Esophagus squamous epithelium (tissue), 4 donors: Measurements from ENCODE around the gene KANSL1L.

Experiments used
- CTCF ChIP-seq, 6 experiments: fragments of 450-650 bp in 4 of 6; fragments of 200-600 bp in 2 of 6; sonication (generic) in 2 of 6; IDR thresholded peaks; one replicate each; pipeline ENCODE4 v1.5.1; 2016 to 2019; ENCODE audit warnings: antibody characterized with exemption in 6 of 6, mild to moderate bottlenecking in 4 of 6, moderate library complexity in 4 of 6
- POLR2A ChIP-seq, 4 donors: fragments of 450-650 bp; IDR thresholded peaks; one replicate each; pipeline ENCODE4 v1.6.1; 2017; ENCODE audit warnings: antibody characterized with exemption in 4 of 4, mild to moderate bottlenecking in 4 of 4, moderate library complexity in 3 of 4

DNA sequence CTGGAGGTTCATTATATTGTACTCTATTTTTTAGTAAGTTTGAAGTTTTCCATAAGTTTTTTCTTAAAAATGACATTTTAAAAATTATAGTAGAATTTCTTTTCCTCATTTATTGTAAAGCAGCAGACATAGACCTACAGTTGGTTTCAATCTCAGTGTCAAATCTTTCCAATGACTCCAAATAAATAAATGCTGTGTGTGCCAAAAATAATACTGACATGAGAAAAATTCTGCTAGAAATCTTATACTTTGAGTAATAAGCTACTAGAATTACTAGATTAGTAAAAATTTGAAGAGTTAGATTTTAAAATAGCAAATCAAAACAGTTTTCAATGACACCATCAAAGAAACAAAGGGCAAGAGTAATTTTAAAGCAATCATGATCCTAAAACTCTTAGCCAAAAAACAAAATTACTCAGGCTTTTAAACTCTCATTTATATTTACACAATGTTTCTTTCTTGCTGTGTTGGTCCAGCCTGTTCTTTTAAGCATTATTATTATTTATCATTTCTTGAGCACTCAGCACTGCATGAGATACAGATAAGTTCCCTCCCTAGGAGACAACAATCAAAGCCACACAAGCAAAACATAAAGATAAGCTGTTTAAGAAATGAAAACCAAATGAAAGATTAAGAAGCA lies 8.3 kb upstream of the KANSL1L start:
- no peak for TF ChIP-seq CTCF (IDR thresholded peaks at IDR 0.05)
- no peak for TF ChIP-seq POLR2A (IDR thresholded peaks at IDR 0.05)
